Activated CD8-positive, alpha-beta T cell treated with anti-CD3 and anti-CD28 coated beads for 36 hours (primary cell): ENCODE results near the gene SLC2A10. TPM values are rescaled to one million over a fixed set of nuclear protein-coding genes. Genes with fewer than 3 reads are reported as not detected.
A peak's percentile ranks its signal among the peaks of the same experiment; 100 is the strongest.
"Not testable (repeated sequence)": the region's sequence is repeated elsewhere in the genome, so short reads cannot be mapped to it uniquely, and the experiment has no call there.

Source experiments
- ATAC-seq: fragments of 200-7000 bp; cut with Tn5 transposase; one replicate; pipeline ENCODE4 v1.10.0; 2021; ENCODE audit warnings: mild to moderate bottlenecking, moderate library complexity
- CTCF ChIA-PET: fragments of 350-600 bp; sonication (Branson Sonifier 250); formaldehyde crosslinking; loops from one replicate; lab custom pipeline; 2021; ENCODE audit warnings: antibody characterized with exemption; lab: Charles Lee
- POLR2A ChIA-PET: fragments of 350-600 bp; sonication (Branson Sonifier 250); formaldehyde crosslinking; loops from one replicate; lab custom pipeline; 2021; ENCODE audit warnings: antibody characterized with exemption; lab: Charles Lee
- DNase-seq: peaks from one replicate; pipeline ENCODE4 v3.0.0-alpha.2; 2020
- H3K27ac Mint-ChIP-seq: one replicate; pipeline ENCODE4 v1.8.0; 2021; ENCODE audit warnings: mild to moderate bottlenecking, mixed read lengths
- H3K27me3 Mint-ChIP-seq: one replicate; pipeline ENCODE4 v1.8.0; 2021; ENCODE audit warnings: mixed read lengths
- H3K36me3 Mint-ChIP-seq: one replicate; pipeline ENCODE4 v1.8.0; 2021; ENCODE audit warnings: low read depth, mixed read lengths
- H3K4me1 Mint-ChIP-seq: one replicate; pipeline ENCODE4 v1.8.0; 2021; ENCODE audit warnings: low read depth, mixed read lengths
- H3K4me3 Mint-ChIP-seq: one replicate; pipeline ENCODE4 v1.8.0; 2021; ENCODE audit warnings: mild to moderate bottlenecking, moderate library complexity, mixed read lengths
- H3K9me3 Mint-ChIP-seq: one replicate; pipeline ENCODE4 v1.8.0; 2021; ENCODE audit warnings: mixed read lengths
- intact Hi-C: fragments of 100-400 bp; cut with micrococcal nuclease; formaldehyde crosslinking; loops from one replicate; pipeline ENCODE4 v1.10.0; 2022
- total RNA-seq, 2 experiments: library from RNA; stranded (reverse); gene quantifications; one replicate each; pipeline ENCODE4 v1.2.3, GENCODE V29; 2021
- TF ChIP-seq, protein P1 (sequence below): fragments of 200-600 bp; IDR thresholded peaks from one replicate; pipeline ENCODE4 v1.8.0; 2022; ENCODE audit warnings: antibody characterized with exemption, mild to moderate bottlenecking

The SLC2A10 gene
- total RNA-seq, 2 experiments from 2014 or later: not detected

DNA sequence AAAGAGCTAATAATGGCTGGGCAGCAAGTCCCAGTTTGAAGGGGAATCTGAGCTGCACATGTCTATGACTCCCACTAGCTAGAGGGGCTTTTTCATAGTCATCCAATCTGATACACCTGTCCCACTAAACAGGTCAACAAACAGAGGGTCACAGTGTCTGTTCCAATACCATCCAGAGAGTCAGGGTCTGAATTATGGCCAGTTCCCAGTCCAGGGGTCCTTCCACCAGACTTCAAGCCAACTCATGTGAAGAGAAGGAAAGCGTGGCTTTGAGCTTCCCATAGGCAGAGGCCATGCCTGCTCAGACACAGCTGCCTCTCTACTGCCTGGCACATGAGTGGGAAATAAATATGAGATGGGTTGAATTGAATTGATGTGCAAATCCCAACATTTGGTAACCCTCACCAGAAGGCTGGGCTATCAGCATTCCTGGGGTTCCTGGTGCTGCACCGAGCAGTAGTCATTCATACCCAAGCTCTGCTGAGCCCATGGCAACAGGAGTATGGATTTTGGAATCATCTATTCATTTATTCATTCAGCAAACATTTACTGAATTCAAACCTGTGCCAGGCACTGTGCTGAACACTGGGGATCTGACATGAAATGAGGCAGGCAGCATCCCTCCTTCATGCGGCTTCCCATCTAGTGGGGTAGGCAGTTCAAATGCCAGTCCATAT is 37.4 kb upstream of the SLC2A10 start:
- ChIA-PET POLR2A (interaction anchor here (0.7 kb wide), 1 partner anchor 23 kb away, joined by 3 read pairs; no protein-coding TSS in a partner anchor), CTCF (interaction anchor here (1.4 kb wide), 1 partner anchor 8 kb away, joined by 7 read pairs; no protein-coding TSS in a partner anchor)
- DNase-seq: no peak
- H3K27ac Mint-ChIP-seq: no peak overlapping the region
- peaks cover 21% of the 10 kb centered on the region for H3K9me3 Mint-ChIP-seq
- no peaks in the 10 kb centered on the region for H3K27me3 Mint-ChIP-seq
- TF ChIP-seq, protein P1, sequence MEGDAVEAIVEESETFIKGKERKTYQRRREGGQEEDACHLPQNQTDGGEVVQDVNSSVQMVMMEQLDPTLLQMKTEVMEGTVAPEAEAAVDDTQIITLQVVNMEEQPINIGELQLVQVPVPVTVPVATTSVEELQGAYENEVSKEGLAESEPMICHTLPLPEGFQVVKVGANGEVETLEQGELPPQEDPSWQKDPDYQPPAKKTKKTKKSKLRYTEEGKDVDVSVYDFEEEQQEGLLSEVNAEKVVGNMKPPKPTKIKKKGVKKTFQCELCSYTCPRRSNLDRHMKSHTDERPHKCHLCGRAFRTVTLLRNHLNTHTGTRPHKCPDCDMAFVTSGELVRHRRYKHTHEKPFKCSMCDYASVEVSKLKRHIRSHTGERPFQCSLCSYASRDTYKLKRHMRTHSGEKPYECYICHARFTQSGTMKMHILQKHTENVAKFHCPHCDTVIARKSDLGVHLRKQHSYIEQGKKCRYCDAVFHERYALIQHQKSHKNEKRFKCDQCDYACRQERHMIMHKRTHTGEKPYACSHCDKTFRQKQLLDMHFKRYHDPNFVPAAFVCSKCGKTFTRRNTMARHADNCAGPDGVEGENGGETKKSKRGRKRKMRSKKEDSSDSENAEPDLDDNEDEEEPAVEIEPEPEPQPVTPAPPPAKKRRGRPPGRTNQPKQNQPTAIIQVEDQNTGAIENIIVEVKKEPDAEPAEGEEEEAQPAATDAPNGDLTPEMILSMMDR: no peak
- no peaks in the 10 kb centered on the region for H3K4me1 Mint-ChIP-seq
- H3K4me3 Mint-ChIP-seq: no peak overlapping the region
- H3K36me3 Mint-ChIP-seq: peaks cover 11% of the 10 kb centered on the region
- intact Hi-C loops: no loop called here
- no peak for ATAC-seq

DNA sequence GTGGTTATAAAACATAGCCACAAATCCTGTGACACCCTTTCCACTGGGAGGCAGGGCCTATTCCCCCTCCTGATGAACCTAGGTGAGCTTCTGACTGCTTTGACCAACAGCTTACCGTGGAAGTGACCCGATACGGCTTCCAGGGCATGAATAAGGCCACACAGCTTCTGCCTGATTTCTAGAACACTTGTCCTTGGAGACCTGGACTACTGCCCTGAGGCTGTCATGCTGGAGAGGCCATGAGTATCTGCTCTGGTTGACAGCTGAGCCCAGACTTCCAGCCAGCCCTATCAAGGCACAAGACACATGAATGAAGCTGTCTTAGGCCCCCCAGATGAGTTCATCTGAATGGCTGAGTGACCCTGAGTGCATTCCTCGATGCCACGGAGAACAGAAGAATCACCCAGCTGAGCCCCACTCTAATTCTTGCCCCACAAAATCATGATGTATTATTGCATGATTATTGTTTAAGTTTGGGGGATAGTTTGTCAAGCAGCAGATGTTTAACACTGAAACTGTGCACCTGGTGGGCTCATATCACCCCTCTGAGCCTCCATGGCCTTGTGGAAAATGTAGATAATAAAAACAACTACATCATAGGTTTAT is 36.8 kb upstream of the SLC2A10 start:
- ATAC-seq: no peak
- Mint-ChIP-seq H3K27ac (no peak overlapping the region), H3K4me1 (no peaks in the 10 kb centered on the region), H3K4me3 (no peak overlapping the region), H3K36me3 (peaks cover 11% of the 10 kb centered on the region), H3K9me3 (peaks cover 21% of the 10 kb centered on the region), H3K27me3 (no peaks in the 10 kb centered on the region)
- no peak for DNase-seq
- CTCF ChIA-PET: interaction anchor here (1.4 kb wide), 1 partner anchor 8 kb away, joined by 7 read pairs; no protein-coding TSS in a partner anchor
- intact Hi-C loops: no loop called here
- POLR2A ChIA-PET: interaction anchor here (0.6 kb wide), 1 partner anchor 25 kb away, joined by 4 read pairs; no protein-coding TSS in a partner anchor
- TF ChIP-seq, protein P1: no peak

DNA sequence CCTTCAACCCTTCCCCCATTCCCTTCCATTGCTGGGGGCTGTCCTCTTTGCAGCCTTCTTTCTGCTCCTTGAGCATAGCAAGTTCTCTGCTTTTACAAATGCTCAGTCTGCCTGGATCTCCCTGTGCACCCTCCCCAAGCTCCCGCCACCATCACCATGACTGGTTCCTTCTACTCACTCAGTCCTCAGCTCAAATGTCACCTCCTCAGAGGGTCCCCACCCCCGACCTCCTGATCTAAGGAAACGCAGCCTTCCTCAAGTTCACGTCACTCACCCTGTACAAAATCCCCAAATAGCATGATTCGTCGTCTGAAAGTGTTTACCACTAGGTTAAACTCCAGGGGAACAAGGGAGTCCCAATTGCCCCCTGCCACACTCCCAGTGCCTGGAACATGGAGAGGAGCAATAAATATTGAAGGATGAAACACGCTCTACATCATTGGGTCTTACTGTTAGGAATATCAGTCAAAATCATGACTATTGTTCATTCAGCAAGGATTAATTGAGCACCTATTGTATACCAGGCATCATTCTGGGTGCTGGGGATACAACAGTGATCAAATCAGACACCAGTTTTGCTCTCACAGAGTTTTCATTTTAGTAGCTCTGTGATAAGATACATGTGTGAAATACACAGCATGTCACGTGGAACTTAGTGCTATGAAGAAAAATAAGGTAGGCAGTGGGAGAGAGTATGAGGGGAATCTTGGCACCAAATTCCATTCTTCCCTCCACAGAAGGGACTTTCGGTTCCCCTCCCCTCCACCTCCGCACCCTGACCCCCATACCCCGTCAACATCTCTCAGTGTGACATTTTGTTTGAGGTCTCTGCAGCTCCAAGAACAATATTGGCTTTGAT is 35.8 kb upstream of the SLC2A10 start:
- Mint-ChIP-seq H3K9me3 (peaks cover 21% of the 10 kb centered on the region), H3K4me3 (no peak overlapping the region), H3K27ac (no peak overlapping the region), H3K27me3 (no peaks in the 10 kb centered on the region), H3K36me3 (peaks cover 11% of the 10 kb centered on the region), H3K4me1 (no peaks in the 10 kb centered on the region)
- DNase-seq: no peak
- ChIA-PET POLR2A (no interaction called here), CTCF (no interaction called here)
- TF ChIP-seq, protein P1: no peak
- intact Hi-C loops: no loop called here
- no peak for ATAC-seq

DNA sequence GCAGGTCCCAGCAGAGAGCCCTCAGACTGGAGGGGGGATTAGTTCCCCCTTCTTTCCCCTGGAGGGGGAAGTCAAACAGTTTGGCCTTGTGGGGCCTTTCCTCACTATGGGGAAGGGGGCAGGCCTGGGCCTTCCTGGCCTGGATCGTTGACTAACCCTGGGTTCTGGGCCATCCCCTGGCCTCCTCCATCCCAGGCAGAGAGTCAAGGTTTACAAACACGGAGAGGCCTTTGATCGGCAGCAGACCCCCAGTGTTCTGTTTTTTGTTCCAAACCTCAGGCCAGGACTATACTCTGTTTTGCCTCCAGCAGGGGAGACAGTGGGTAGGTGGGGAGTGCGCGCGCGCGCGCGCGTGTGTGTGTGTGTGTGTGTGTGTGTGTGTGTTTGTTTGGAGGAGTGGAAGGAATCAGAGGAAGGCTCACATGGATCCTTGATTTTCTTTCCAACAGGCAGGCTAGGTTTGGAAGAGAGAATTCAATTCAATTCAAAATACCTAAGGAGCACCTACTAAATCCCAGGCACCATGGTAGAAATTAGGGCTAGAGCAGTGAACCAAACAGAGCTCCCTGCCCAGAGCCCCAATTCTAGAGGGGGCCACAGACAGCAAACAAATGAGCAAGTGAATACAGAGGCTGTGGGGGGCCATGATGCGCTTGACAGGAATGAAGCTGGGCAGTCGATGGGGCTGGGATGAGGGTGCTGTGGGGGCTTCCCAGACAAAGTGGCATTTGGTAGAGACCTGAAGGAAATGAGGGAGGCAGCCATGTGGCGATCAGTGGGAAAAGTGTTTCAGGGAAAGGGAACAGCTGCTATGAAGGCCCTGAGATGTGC is 35.0 kb upstream of the SLC2A10 start:
- intact Hi-C loops: no loop called here
- Mint-ChIP-seq H3K4me3 (no peak overlapping the region), H3K36me3 (peaks cover 8% of the 10 kb centered on the region), H3K4me1 (no peaks in the 10 kb centered on the region), H3K9me3 (peaks cover 21% of the 10 kb centered on the region), H3K27ac (peak overlapping the region; percentile 30), H3K27me3 (no peaks in the 10 kb centered on the region)
- ATAC-seq (no peak), DNase-seq (no peak)
- TF ChIP-seq, protein P1: no peak
- CTCF ChIA-PET: no interaction called here
- POLR2A ChIA-PET: no interaction called here

DNA sequence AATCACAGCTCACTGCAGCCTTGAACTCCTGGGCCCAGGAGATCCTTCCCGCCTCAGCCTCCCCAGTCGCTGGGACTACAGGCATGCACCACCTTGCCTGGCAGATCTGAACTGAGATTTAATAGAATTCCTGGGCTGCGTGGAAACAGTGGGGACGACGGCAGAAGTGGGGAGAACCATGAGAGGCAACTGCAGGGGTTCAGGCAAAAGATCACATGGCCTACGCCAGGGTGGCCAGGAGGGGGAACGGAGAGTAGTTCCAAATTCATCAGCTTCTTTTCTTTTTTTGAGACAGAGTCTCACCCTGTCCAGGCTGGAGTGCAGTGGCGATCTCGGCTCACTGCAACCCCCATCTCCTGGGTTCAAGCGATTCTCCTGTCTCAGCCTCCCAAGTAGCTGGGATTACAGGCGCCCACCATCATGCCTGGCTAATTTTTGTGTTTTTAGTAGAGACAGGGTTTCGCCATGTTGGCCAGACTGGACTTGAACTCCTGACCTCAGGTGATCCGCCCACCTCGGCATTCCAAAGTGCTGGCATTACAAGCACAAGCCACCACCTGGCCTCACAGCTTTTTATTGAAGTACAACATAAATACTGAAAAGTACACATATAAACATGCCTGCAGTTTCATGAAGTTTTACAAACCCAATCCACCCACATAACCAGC is 32.7 kb upstream of the SLC2A10 start:
- POLR2A ChIA-PET, H3K4me3 Mint-ChIP-seq, ATAC-seq, intact Hi-C loops, H3K36me3 Mint-ChIP-seq, DNase-seq, H3K27me3 Mint-ChIP-seq, H3K27ac Mint-ChIP-seq, CTCF ChIA-PET, H3K9me3 Mint-ChIP-seq: not testable (repeated sequence)
- peaks cover 12% of the 10 kb centered on the region for H3K4me1 Mint-ChIP-seq
